Hypothalamus (tissue), 51 donors: ENCODE data around the gene TMUB1.
"Not testable (repeated sequence)": the region's sequence is repeated elsewhere in the genome, so short reads cannot be mapped to it uniquely, and the experiment has no call there.

Experiments used
- DNase-seq, 51 donors: peaks; one replicate each; lab custom pipeline; 2025; lab: John Stamatoyannopoulos, UW

TMUB1 gene

GRCh38 chr7:151058781-151059366 lies 24.4 kb downstream of the TMUB1 start:
- DNase-seq: peak in 4 of 51 donors; percentile 59 to 82 (median 66)

- peak; percentile 77 to 100 (median 98) for DNase-seq
These were observed 25.1 kb downstream of the TMUB1 start for GRCh38 chr7:151057989-151058780.

- DNase-seq: no peak
These were observed 25.7 kb downstream of the TMUB1 start, which contains the start of gene CDK5 for GRCh38 chr7:151057506-151057988. TSS of gene CDK5 (minus strand) at chr7:151057897. CDS start at chr7:151057848, 49 bp downstream.

- peak in 1 of 51 donors; percentile 21 for DNase-seq
These were observed 26.4 kb downstream of the TMUB1 start for GRCh38 chr7:151056666-151057505.

GRCh38 chr7:151056283-151056665 lies 27.0 kb downstream of the TMUB1 start:
- no peak for DNase-seq

GRCh38 chr7:151053751-151054150 lies 29.5 kb downstream of the TMUB1 start:
- DNase-seq: no peak

- no peak for DNase-seq
These were observed 30.2 kb downstream of the TMUB1 start for GRCh38 chr7:151053096-151053495.

- DNase-seq: peak in 20 of 51 donors; percentile 14 to 58 (median 30)
These were observed 32.2 kb downstream of the TMUB1 start for GRCh38 chr7:151051108-151051507.

GRCh38 chr7:151048911-151049463 lies 34.3 kb downstream of the TMUB1 start:
- no peak for DNase-seq

- no peak for DNase-seq
These were observed 35.1 kb downstream of the TMUB1 start, which contains the start of gene ASIC3 for GRCh38 chr7:151047976-151048815. TSS of gene ASIC3 (plus strand) at chr7:151048531. CDS start at chr7:151048886, 355 bp downstream.

- DNase-seq: peak in 7 of 51 donors; percentile 10 to 44 (median 21)
These were observed 36.4 kb downstream of the TMUB1 start for GRCh38 chr7:151046603-151047573.

- peak in 1 of 51 donors; percentile 6 for DNase-seq
These were observed 37.3 kb downstream of the TMUB1 start for GRCh38 chr7:151045967-151046366.

- no peak for DNase-seq
These were observed 38.0 kb downstream of the TMUB1 start for GRCh38 chr7:151045262-151045661.

GRCh38 chr7:151043959-151044358 lies 39.3 kb downstream of the TMUB1 start:
- no peak for DNase-seq

- DNase-seq: not testable (repeated sequence)
These were observed 39.8 kb downstream of the TMUB1 start for GRCh38 chr7:151043449-151043848.

GRCh38 chr7:151040616-151041375 lies 42.5 kb downstream of the TMUB1 start:
- no peak for DNase-seq

- no peak for DNase-seq
These were observed 43.3 kb downstream of the TMUB1 start for GRCh38 chr7:151039850-151040548.
